Smooth muscle cell of the umbilical artery (primary cell): ENCODE data around the gene SETD5. TPM values are rescaled to one million over a fixed set of nuclear protein-coding genes. Genes with fewer than 3 reads are reported as not detected.

Experiments
- total RNA-seq: library from RNA; depleted of rRNA; stranded (reverse); fragments of >200 nt; gene quantifications from 2 replicates; pipeline ENCODE4 v1.2.3, GENCODE V29; 2014

Gene SETD5, protein sequence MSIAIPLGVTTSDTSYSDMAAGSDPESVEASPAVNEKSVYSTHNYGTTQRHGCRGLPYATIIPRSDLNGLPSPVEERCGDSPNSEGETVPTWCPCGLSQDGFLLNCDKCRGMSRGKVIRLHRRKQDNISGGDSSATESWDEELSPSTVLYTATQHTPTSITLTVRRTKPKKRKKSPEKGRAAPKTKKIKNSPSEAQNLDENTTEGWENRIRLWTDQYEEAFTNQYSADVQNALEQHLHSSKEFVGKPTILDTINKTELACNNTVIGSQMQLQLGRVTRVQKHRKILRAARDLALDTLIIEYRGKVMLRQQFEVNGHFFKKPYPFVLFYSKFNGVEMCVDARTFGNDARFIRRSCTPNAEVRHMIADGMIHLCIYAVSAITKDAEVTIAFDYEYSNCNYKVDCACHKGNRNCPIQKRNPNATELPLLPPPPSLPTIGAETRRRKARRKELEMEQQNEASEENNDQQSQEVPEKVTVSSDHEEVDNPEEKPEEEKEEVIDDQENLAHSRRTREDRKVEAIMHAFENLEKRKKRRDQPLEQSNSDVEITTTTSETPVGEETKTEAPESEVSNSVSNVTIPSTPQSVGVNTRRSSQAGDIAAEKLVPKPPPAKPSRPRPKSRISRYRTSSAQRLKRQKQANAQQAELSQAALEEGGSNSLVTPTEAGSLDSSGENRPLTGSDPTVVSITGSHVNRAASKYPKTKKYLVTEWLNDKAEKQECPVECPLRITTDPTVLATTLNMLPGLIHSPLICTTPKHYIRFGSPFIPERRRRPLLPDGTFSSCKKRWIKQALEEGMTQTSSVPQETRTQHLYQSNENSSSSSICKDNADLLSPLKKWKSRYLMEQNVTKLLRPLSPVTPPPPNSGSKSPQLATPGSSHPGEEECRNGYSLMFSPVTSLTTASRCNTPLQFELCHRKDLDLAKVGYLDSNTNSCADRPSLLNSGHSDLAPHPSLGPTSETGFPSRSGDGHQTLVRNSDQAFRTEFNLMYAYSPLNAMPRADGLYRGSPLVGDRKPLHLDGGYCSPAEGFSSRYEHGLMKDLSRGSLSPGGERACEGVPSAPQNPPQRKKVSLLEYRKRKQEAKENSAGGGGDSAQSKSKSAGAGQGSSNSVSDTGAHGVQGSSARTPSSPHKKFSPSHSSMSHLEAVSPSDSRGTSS (N-terminal part only)
- 54.3 and 82.2 TPM in 2 replicates for total RNA-seq

GRCh38 chr3:9397332-9397905 lies at the start of gene SETD5:
TSS of gene SETD5 (plus strand) at chr3:9397615. CDS start at chr3:9428939, 31,324 bp downstream.

GRCh38 chr3:9362731-9363530 lies 34.5 kb upstream of the SETD5 start, which contains the start of gene THUMPD3:
TSS of gene THUMPD3 (plus strand) at chr3:9363054. CDS start at chr3:9365069, 2,015 bp downstream.

Other genes starting within 250 kb of the SETD5 start
- 1.5 and 4.9 TPM in 2 replicates for gene SRGAP3, start 148.0 kb upstream of the SETD5 start, total RNA-seq
- gene THUMPD3, start 34.6 kb upstream of the SETD5 start, total RNA-seq, result 53.4 and 61.3 TPM in 2 replicates
- gene LHFPL4, start 156.2 kb downstream of the SETD5 start, total RNA-seq, result not detected in 2 replicates